GM23248 (cell line): Measurements from ENCODE around the gene HAUS2. TPM values are rescaled to one million over a fixed set of nuclear protein-coding genes. Genes with fewer than 3 reads are reported as not detected.
"Not testable (repeated sequence)": the region's sequence is repeated elsewhere in the genome, so short reads cannot be mapped to it uniquely, and the experiment has no call there.

Source experiments
- DNase-seq: peaks from one replicate; pipeline ENCODE4 v3.0.0-alpha.2; 2015
- H2AFZ ChIP-seq: fragments of 200-600 bp; sonication (generic); 2 replicates; pipeline ENCODE4 v1.6.1; 2016; ENCODE audit warnings: antibody characterized with exemption
- H3F3A ChIP-seq: fragments of 200-600 bp; sonication (generic); 2 replicates; pipeline ENCODE4 v1.6.1; 2016; ENCODE audit warnings: mild to moderate bottlenecking, antibody characterized with exemption, mixed run types; ENCODE audit not compliant: insufficient read depth
- H3K27ac ChIP-seq: fragments of 200-600 bp; sonication (generic); 2 replicates; pipeline ENCODE4 v1.5.1; 2016; ENCODE audit warnings: mild to moderate bottlenecking
- H3K27me3 ChIP-seq: fragments of 200-600 bp; sonication (generic); replicated peaks from 2 replicates; pipeline ENCODE4 v1.6.1; 2016; ENCODE audit warnings: mild to moderate bottlenecking; ENCODE audit not compliant: insufficient read depth
- H3K36me3 ChIP-seq: fragments of 200-600 bp; sonication (generic); 2 replicates; pipeline ENCODE4 v1.6.1; 2016; ENCODE audit warnings: low read depth, mild to moderate bottlenecking
- H3K4me1 ChIP-seq: fragments of 200-600 bp; sonication (generic); 2 replicates; pipeline ENCODE4 v1.6.1; 2016; ENCODE audit warnings: mild to moderate bottlenecking; ENCODE audit not compliant: insufficient read depth
- H3K4me2 ChIP-seq: fragments of 200-600 bp; sonication (generic); one replicate; pipeline ENCODE4 v1.6.1; 2016; ENCODE audit warnings: mild to moderate bottlenecking; ENCODE audit not compliant: unreplicated experiment
- H3K4me3 ChIP-seq: fragments of 200-600 bp; sonication (generic); 2 replicates; pipeline ENCODE4 v1.5.1; 2016; ENCODE audit warnings: mild to moderate bottlenecking
- H3K79me2 ChIP-seq: fragments of 200-600 bp; sonication (generic); 2 replicates; pipeline ENCODE4 v1.6.1; 2016; ENCODE audit warnings: mild to moderate bottlenecking; ENCODE audit not compliant: insufficient read depth
- H3K9ac ChIP-seq: fragments of 200-600 bp; sonication (generic); 2 replicates; pipeline ENCODE4 v1.6.1; 2016; ENCODE audit warnings: mild to moderate bottlenecking
- H3K9me2 ChIP-seq: fragments of 200-600 bp; sonication (generic); 2 replicates; pipeline ENCODE4 v1.6.1; 2016; ENCODE audit warnings: mixed run types, mild to moderate bottlenecking, moderate library complexity; ENCODE audit not compliant: insufficient read depth
- H3K9me3 ChIP-seq: fragments of 200-600 bp; sonication (generic); one replicate; pipeline ENCODE4 v1.6.1; 2017; ENCODE audit warnings: low read depth
- H4K20me1 ChIP-seq: fragments of 200-600 bp; sonication (generic); 2 replicates; pipeline ENCODE4 v1.6.0; 2016; ENCODE audit not compliant: insufficient read depth
- EZH2 ChIP-seq: fragments of 200-600 bp; sonication (generic); IDR thresholded peaks from 2 replicates; pipeline ENCODE4 v1.6.1; 2018; ENCODE audit warnings: antibody characterized with exemption, mild to moderate bottlenecking; ENCODE audit not compliant: insufficient read depth, poor library complexity, severe bottlenecking
- EZH2phosphoT487 ChIP-seq: fragments of 200-600 bp; sonication (generic); IDR thresholded peaks from 2 replicates; pipeline ENCODE4 v1.6.1; 2018; ENCODE audit warnings: antibody characterized with exemption, moderate library complexity, mild to moderate bottlenecking, low read depth; ENCODE audit not compliant: insufficient read depth
- WGBS, 2 experiments: methylation state at CpG; one replicate each; pipeline ENCODE4 v1.1.6; 2015 to 2017; ENCODE audit warnings: low lambda C conversion rate in 2 of 2, low coverage in 1 of 2; ENCODE audit errors: missing lambda C conversion rate in 2 of 2; 5-methylcytosine and 5-hydroxymethylcytosine counted together
- in situ Hi-C: fragments of 300-500 bp; cut with MboI; formaldehyde crosslinking; loops from 2 replicates; pipeline ENCODE4 v1.15.0; 2020
- polyA plus RNA-seq: library from polyadenylated mRNA; unstranded; fragments of >200 nt; fragmentation: Nextera tagmentation; extraction: Ambion mirVana; gene quantifications from 2 replicates; pipeline ENCODE4 v1.2.1, GENCODE V29; 2016
- total RNA-seq: library from RNA; depleted of rRNA; stranded (reverse); fragments of >200 nt; shearing (Covaris generic); gene quantifications from 2 replicates; pipeline ENCODE4 v1.2.3, GENCODE V29; 2014

Gene HAUS2
- total and polyA plus RNA-seq, 2 experiments from 2014 or later = 22.1 to 41.9 TPM

DNA sequence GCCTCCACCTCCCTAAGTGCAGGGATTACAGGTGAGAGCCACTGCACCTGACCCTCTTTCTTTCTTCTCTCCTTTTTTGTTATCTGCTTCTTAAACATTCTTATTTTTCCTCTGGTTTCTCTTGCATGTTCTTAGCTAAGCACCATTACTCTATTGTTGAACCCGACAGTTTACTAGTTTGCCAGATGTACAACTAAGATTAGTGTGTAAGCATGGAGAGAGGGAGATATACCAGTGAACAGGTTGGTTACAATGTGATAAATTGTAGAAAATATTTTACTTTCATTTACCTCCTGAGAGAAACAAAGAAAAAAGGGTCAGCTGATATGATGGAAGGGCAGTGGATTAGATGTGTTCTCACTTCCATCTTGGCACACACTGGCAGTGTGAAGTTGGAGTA lies 4.9 kb downstream of the HAUS2 start:
- no peak for DNase-seq
- peaks cover 70% of the 10 kb centered on the region for H3K79me2 ChIP-seq
- H3F3A ChIP-seq = 0 out of 2 replicates have a peak, but pooled peaks cover 4% of the 10 kb centered on the region
- H3K36me3 ChIP-seq = no peaks in the 10 kb centered on the region
- no peak overlapping the region for H3K9ac ChIP-seq
- no peaks in the 10 kb centered on the region for H3K9me2 ChIP-seq
- H3K27me3 ChIP-seq = no peaks in the 10 kb centered on the region
- H2AFZ ChIP-seq = no peak overlapping the region
- H3K27ac ChIP-seq = no peak overlapping the region
- H3K9me3 ChIP-seq = no peaks in the 10 kb centered on the region
- WGBS, 2 experiments = 96 to 97% methylated on average over 1 of the region's 1 CpG
- H4K20me1 ChIP-seq = no peaks in the 10 kb centered on the region
- peaks cover 6% of the 10 kb centered on the region; the same call in 1 of the 2 replicates for H3K4me1 ChIP-seq
- H3K4me3 ChIP-seq = no peak overlapping the region
- no peak overlapping the region for H3K4me2 ChIP-seq
- TF ChIP-seq EZH2 = no peak
- TF ChIP-seq EZH2phosphoT487 = no peak
- in situ Hi-C loops = no loop called here

DNA sequence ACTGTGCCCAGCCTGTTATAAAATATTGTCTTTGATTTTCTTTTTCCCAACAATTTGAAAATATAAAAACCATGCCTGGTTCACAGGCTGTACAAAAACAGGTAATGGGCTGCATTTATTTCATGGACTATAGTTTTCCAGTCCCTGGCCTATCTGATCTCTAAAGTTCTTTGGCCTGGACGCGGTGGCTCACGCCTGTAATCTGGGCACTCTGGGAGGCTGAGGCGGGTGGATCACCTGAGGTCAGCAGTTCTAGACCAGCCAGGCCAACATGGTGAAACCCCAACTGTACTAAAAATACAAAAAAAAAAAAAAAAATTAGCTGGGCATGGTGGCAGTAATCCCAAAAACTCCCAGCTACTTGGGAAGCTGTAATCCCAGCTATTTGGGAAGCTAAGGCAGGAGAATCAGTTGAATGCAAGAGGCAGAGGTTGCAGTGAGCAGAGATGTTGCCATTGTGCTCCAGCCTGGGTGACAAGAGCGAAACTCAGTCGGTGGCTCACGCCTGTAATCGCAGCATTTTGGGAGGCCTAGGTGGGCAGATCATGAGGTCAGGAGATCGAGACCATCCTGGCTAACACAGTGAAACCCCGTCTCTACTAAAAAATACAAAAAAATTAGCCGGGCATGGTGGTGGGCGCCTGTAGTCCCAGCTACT lies 8.0 kb downstream of the HAUS2 start:
- Histone ChIP-seq H3K79me2 (peaks cover 40% of the 10 kb centered on the region), H3K36me3 (peaks cover 24% of the 10 kb centered on the region)
- peak; percentile 23 for DNase-seq
- H4K20me1 ChIP-seq, H3K9ac ChIP-seq, H3K27me3 ChIP-seq, H3K9me3 ChIP-seq, H3K4me2 ChIP-seq, H3K4me1 ChIP-seq, H2AFZ ChIP-seq, H3K27ac ChIP-seq, H3F3A ChIP-seq, in situ Hi-C loops, H3K9me2 ChIP-seq, H3K4me3 ChIP-seq: not testable (repeated sequence)
- 94 to 100% methylated on average over 11 to 12 of the region's 12 CpGs for WGBS, 2 experiments

DNA sequence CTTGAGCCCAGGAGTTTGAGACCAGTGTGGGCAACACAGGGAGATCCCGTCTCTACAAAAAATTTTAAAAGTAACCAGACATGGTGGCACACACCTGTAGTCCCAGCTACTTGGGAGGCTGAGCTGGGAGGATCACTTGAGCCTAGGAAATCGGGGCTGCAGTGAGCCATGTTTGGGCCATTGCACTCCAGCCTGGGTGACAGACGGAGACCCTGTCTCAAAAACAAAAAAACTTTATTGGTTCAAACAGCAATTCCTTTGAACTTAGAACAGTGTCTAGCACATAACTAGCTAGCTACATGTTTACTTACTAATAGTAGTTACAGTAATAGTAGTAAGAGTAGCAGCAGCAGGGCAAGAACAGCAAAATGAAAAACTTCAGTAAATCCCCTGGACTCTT lies 10.1 kb downstream of the HAUS2 start:
- in situ Hi-C loops = no loop called here

GRCh38 chr15:42575188-42576039 lies 26.8 kb downstream of the HAUS2 start, which contains the start of gene STARD9:
TSS of gene STARD9 (plus strand) at chr15:42575606. CDS start at chr15:42575716, 110 bp downstream.
- in situ Hi-C loops = no loop called here
- no peaks in the 10 kb centered on the region for H3K36me3 ChIP-seq
- H3K79me2 ChIP-seq = no peaks in the 10 kb centered on the region; the same call in 1 of the 2 replicates
- peak within 1 kb of the TSS; percentile 73 for H3K4me3 ChIP-seq
- 1 to 3% methylated on average over 49 to 74 of the region's 95 CpGs for WGBS, 2 experiments
- peak within 1 kb of the TSS; percentile 82 for H2AFZ ChIP-seq
- TF ChIP-seq EZH2 (no peak), EZH2phosphoT487 (no peak)
- DNase-seq = peak; percentile 99
- H4K20me1 ChIP-seq = no peaks in the 10 kb centered on the region
- peak within 1 kb of the TSS; percentile 73 for H3K9ac ChIP-seq
- no peaks in the 10 kb centered on the region for H3K9me2 ChIP-seq
- H3K9me3 ChIP-seq = no peaks in the 10 kb centered on the region
- H3K27ac ChIP-seq = 0 out of 2 replicates have a peak within 1 kb of the TSS, but pooled peaks have one; percentile 2
- peaks cover 22% of the 10 kb centered on the region for H3F3A ChIP-seq
- peak within 1 kb of the TSS; percentile 61 for H3K4me2 ChIP-seq
- peaks cover 16% of the 10 kb centered on the region for H3K4me1 ChIP-seq
- H3K27me3 ChIP-seq = no peaks in the 10 kb centered on the region

More for the DNA sequence above, 10.1 kb downstream of the HAUS2 start:
- TF ChIP-seq EZH2 (no peak), EZH2phosphoT487 (no peak)
- no peaks in the 10 kb centered on the region for H4K20me1 ChIP-seq
- no peaks in the 10 kb centered on the region for H3K27me3 ChIP-seq
- H3K9me2 ChIP-seq = no peaks in the 10 kb centered on the region
- H3K79me2 ChIP-seq = peaks cover 20% of the 10 kb centered on the region
- no peak for DNase-seq
- WGBS, 2 experiments = 94 to 98% methylated on average over 3 of the region's 3 CpGs
- no peak overlapping the region for H2AFZ ChIP-seq
- H3K9ac ChIP-seq = no peak overlapping the region
- no peaks in the 10 kb centered on the region for H3K4me1 ChIP-seq
- H3K4me2 ChIP-seq = no peak overlapping the region
- no peak overlapping the region for H3K27ac ChIP-seq
- H3F3A ChIP-seq = 0 out of 2 replicates have a peak, but pooled peaks cover 4% of the 10 kb centered on the region
- no peak overlapping the region for H3K4me3 ChIP-seq
- H3K9me3 ChIP-seq = no peaks in the 10 kb centered on the region
- peaks cover 32% of the 10 kb centered on the region for H3K36me3 ChIP-seq
